ENCODE results near the gene TNFRSF18. TPM values are rescaled to one million over a fixed set of nuclear protein-coding genes. Genes with fewer than 3 reads are reported as not detected.

TNFRSF18 gene
- total and polyA plus RNA-seq, 2 donors (not counting 1 experiment from before 2014, with no cell fraction given): 10.1 to 33.5 TPM

DNA sequence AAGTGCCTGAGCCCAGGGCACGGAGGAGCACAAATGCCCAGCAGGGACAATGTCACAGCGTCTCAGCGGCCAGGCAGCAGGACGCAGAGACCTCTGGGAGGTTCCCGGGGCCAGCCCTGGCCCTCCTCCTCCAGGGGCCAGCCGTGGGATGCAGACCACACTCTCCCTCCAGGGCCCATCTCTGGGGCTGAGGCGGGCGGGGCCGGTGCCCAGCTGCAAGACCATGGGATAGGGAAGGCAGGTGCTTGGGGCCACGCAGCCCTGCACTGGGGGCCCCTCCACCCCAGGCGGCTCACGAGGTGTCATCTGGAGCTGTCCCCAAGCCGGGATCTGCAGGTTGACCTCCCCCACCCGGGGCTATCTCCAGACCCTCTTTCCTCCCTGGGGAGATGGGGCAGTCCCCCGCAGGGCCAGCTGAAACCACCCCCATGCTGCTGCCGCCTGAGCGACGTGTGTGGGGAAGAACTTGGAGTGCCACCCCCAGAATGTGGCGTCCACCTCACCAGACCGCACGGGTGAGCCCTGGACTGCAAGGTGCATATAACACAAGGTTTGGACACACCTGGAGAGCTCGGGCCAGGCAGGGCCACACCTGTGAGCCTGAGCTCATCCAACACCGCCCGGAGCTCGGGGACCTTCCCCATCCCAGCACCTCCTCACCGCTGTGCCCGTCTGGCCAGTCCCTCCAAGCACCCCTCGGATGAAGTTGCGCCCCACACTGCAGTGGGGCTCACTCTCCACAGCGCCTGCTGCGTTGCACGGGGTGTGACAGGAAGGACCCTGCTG lies 36.8 kb downstream of the TNFRSF18 start:
- H3K4me3 ChIP-seq (ENCODE audit: control extremely low read depth in 1 of 5, extremely low read depth in 1 of 5, insufficient read depth in 1 of 5, low read depth in 2 of 5, low read length in 4 of 5): no peak overlapping the region
- H4K20me1 ChIP-seq (ENCODE audit: control insufficient read depth, insufficient read depth, low read length, poor library complexity, severe bottlenecking): no peaks in the 10 kb centered on the region
- ChIA-PET CTCF (interaction anchor here (1.2 to 1.8 kb wide), 4 partner anchors 10 to 48 kb away, joined by 3 to 5 read pairs (median 3); no protein-coding TSS in a partner anchor), POLR2A (interaction anchor here (0.6 to 2.3 kb wide), 4 partner anchors 12 to 41 kb away, joined by 3 to 14 read pairs (median 4); no protein-coding TSS in a partner anchor)
- H3K9ac ChIP-seq (ENCODE audit: low read length): no peak overlapping the region
- no peak overlapping the region for H3K27ac Mint-ChIP-seq
- H3K27me3 Mint-ChIP-seq: no peaks in the 10 kb centered on the region
- H3K36me3 ChIP-seq (replicated peaks in 1 of 2; ENCODE audit: control extremely low read depth in 1 of 2, control insufficient read depth in 1 of 2, extremely low read depth in 1 of 2, insufficient read depth in 2 of 2, low read length in 1 of 2): no peaks in the 10 kb centered on the region
- WGBS (ENCODE audit: insufficient coverage): 60% methylated on average over 28 of the region's 32 CpGs
- H3K9me3 ChIP-seq (ENCODE audit: control extremely low read depth in 1 of 3, control insufficient read depth in 2 of 3, insufficient read depth in 1 of 3, low read length in 2 of 3): peaks cover 0 to 6% (median 0%) of the 10 kb centered on the region in 3 donors
- H3K4me3 Mint-ChIP-seq: peak overlapping the region; percentile 63
- H3K27me3 ChIP-seq (replicated peaks in 1 of 4; ENCODE audit: control extremely low read depth in 1 of 4, control insufficient read depth in 3 of 4, insufficient read depth in 4 of 4, low read length in 3 of 4): peaks cover 0 to 24% (median 4%) of the 10 kb centered on the region in 4 experiments
- H3K27ac ChIP-seq (ENCODE audit: low read length in 2 of 2): no peak overlapping the region
- no peak for ATAC-seq (ENCODE audit: low read depth)
- intact Hi-C loops (cut with micrococcal nuclease): loop anchor here (5.0 kb wide), 1 partner anchor 47 kb away; no protein-coding TSS in a partner anchor
- peak overlapping the region; percentile 77 for H3K4me2 ChIP-seq (replicated peaks; ENCODE audit: low read depth, low read length, poor library complexity, severe bottlenecking)
- H2AFZ ChIP-seq (ENCODE audit: insufficient read depth, low read depth, low read length, poor library complexity, severe bottlenecking): no peak overlapping the region
- no peaks in the 10 kb centered on the region for H3K9me3 Mint-ChIP-seq (ENCODE audit: insufficient read depth)
- no peak for DNase-seq
- peaks cover 39% of the 10 kb centered on the region for H3K4me1 Mint-ChIP-seq
- TF ChIP-seq EZH2 (IDR thresholded peaks at IDR 0.05; ENCODE audit: borderline replicate concordance, insufficient read depth, low read depth, low read length, poor library complexity, severe bottlenecking): no peak
- TF ChIP-seq, protein P1, sequence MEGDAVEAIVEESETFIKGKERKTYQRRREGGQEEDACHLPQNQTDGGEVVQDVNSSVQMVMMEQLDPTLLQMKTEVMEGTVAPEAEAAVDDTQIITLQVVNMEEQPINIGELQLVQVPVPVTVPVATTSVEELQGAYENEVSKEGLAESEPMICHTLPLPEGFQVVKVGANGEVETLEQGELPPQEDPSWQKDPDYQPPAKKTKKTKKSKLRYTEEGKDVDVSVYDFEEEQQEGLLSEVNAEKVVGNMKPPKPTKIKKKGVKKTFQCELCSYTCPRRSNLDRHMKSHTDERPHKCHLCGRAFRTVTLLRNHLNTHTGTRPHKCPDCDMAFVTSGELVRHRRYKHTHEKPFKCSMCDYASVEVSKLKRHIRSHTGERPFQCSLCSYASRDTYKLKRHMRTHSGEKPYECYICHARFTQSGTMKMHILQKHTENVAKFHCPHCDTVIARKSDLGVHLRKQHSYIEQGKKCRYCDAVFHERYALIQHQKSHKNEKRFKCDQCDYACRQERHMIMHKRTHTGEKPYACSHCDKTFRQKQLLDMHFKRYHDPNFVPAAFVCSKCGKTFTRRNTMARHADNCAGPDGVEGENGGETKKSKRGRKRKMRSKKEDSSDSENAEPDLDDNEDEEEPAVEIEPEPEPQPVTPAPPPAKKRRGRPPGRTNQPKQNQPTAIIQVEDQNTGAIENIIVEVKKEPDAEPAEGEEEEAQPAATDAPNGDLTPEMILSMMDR (IDR thresholded peaks at IDR 0.05): no peak
- H3K4me1 ChIP-seq (ENCODE audit: control insufficient read depth in 2 of 2, insufficient read depth in 2 of 2, low read length in 2 of 2): peaks cover 51 to 59% of the 10 kb centered on the region in 2 donors
- no peaks in the 10 kb centered on the region for H3K79me2 ChIP-seq (ENCODE audit: control insufficient read depth, insufficient read depth, low read length)
